Astrocyte of the spinal cord (primary cell): ENCODE results near the gene RUNX2.

ENCODE experiments used
- DNase-seq: peaks from one replicate; pipeline ENCODE4 v3.0.0; 2011; ENCODE audit warnings: low read depth, low spot score
- H3K4me3 ChIP-seq: 2 replicates; pipeline ENCODE4 v1.5.1; 2011; ENCODE audit warnings: low read depth, mild to moderate bottlenecking, low read length, moderate library complexity
- CTCF ChIP-seq: IDR thresholded peaks from 2 replicates; pipeline ENCODE4 v1.5.1; 2012; ENCODE audit warnings: low read depth, mild to moderate bottlenecking, low read length, inconsistent platforms
- in situ Hi-C: cut with HindIII; loops from 2 replicates; pipeline ENCODE4 v1.10.0; 2017; ENCODE audit warnings: low sequenced_read_pairs

Gene RUNX2

GRCh38 chr6:45498591-45498990, 170.5 kb downstream of the RUNX2 start:
- TF ChIP-seq CTCF, result no peak
- no peak for DNase-seq
- in situ Hi-C loops, result no loop called here
- H3K4me3 ChIP-seq, result no peak overlapping the region

GRCh38 chr6:45500924-45501816, 173.0 kb downstream of the RUNX2 start:
- no peak for DNase-seq
- in situ Hi-C loops, result no loop called here
- TF ChIP-seq CTCF, result peak; percentile 53
- H3K4me3 ChIP-seq, result no peak overlapping the region

GRCh38 chr6:45502456-45502855, 174.3 kb downstream of the RUNX2 start:
- in situ Hi-C loops, result no loop called here
- no peak overlapping the region for H3K4me3 ChIP-seq
- no peak for TF ChIP-seq CTCF
- DNase-seq, result no peak

GRCh38 chr6:45504947-45505346, 176.8 kb downstream of the RUNX2 start:
- no peak for TF ChIP-seq CTCF
- DNase-seq, result peak; percentile 81
- H3K4me3 ChIP-seq, result no peak overlapping the region
- in situ Hi-C loops, result no loop called here

- TF ChIP-seq CTCF, result no peak
- in situ Hi-C loops, result no loop called here
- no peak for DNase-seq
Observed at GRCh38 chr6:45505470-45505869, 177.3 kb downstream of the RUNX2 start.

GRCh38 chr6:45507186-45507585, 179.1 kb downstream of the RUNX2 start:
- in situ Hi-C loops, result no loop called here
- DNase-seq, result no peak
- no peak overlapping the region for H3K4me3 ChIP-seq
- no peak for TF ChIP-seq CTCF

More at GRCh38 chr6:45505470-45505869, 177.3 kb downstream of the RUNX2 start:
- H3K4me3 ChIP-seq, result no peak overlapping the region
